Measurements from ENCODE around the gene MAP4K2. TPM values are rescaled to one million over a fixed set of nuclear protein-coding genes. Genes with fewer than 3 reads are reported as not detected.
A peak's percentile ranks its signal among the peaks of the same experiment; 100 is the strongest.

Gene MAP4K2
- total and polyA plus RNA-seq, 2 donors from 2014 or later, result 12.5 to 15.4 TPM

- H3K9ac ChIP-seq (ENCODE audit: low read length in 3 of 3), result peak overlapping the region; percentile 74 to 93 (median 88)
- peak overlapping the region in 1 of 2 donors; percentile 59 for H3K27ac ChIP-seq (ENCODE audit: low read depth in 2 of 2, low read length in 2 of 2)
- H3K9me3 ChIP-seq (ENCODE audit: control insufficient read depth in 2 of 3, insufficient read depth in 1 of 3, low read length in 3 of 3), result no peaks in the 10 kb centered on the region
- H3K27me3 ChIP-seq (ENCODE audit: control insufficient read depth, insufficient read depth, low read length), result no peaks in the 10 kb centered on the region
- TF ChIP-seq CTCF (IDR thresholded peaks at IDR 0.05; ENCODE audit: borderline replicate concordance, extremely low read depth, insufficient read depth), result no peak
- intact Hi-C loops (cut with DNase I), result no loop called here
- H3K4me3 ChIP-seq (ENCODE audit: low read length in 3 of 3), result peak overlapping the region; percentile 88 to 99 (median 96)
- no peak for FAIRE-seq
- DNase-seq, result peak in 2 of 5 donors; percentile 22
- peaks cover 28 to 47% (median 42%) of the 10 kb centered on the region in 3 donors for H3K36me3 ChIP-seq (ENCODE audit: control insufficient read depth in 2 of 3, insufficient read depth in 3 of 3, low read length in 3 of 3)
- peaks cover 6 to 27% (median 14%) of the 10 kb centered on the region in 3 donors for H3K4me1 ChIP-seq (ENCODE audit: control insufficient read depth in 2 of 3, insufficient read depth in 2 of 3, low read depth in 1 of 3, low read length in 3 of 3)
Observed at GRCh38 chr11:64776875-64777274, 26.1 kb downstream of the MAP4K2 start.

- H3K9me3 ChIP-seq (ENCODE audit: control insufficient read depth in 2 of 3, insufficient read depth in 1 of 3, low read length in 3 of 3), result no peaks in the 10 kb centered on the region
- no peak for FAIRE-seq
- intact Hi-C loops (cut with DNase I), result no loop called here
- peak overlapping the region in 1 of 3 donors; percentile 88 for H3K9ac ChIP-seq (ENCODE audit: low read length in 3 of 3)
- H3K36me3 ChIP-seq (ENCODE audit: control insufficient read depth in 2 of 3, insufficient read depth in 3 of 3, low read length in 3 of 3), result peaks cover 28 to 51% (median 45%) of the 10 kb centered on the region in 3 donors
- H3K27me3 ChIP-seq (ENCODE audit: control insufficient read depth, insufficient read depth, low read length), result no peaks in the 10 kb centered on the region
- H3K27ac ChIP-seq (ENCODE audit: low read depth in 2 of 2, low read length in 2 of 2), result no peak overlapping the region
- peak overlapping the region in 2 of 3 donors; percentile 88 to 99 for H3K4me3 ChIP-seq (ENCODE audit: low read length in 3 of 3)
- no peak for DNase-seq
- peaks cover 6 to 27% (median 14%) of the 10 kb centered on the region in 3 donors for H3K4me1 ChIP-seq (ENCODE audit: control insufficient read depth in 2 of 3, insufficient read depth in 2 of 3, low read depth in 1 of 3, low read length in 3 of 3)
- no peak for TF ChIP-seq CTCF (IDR thresholded peaks at IDR 0.05; ENCODE audit: borderline replicate concordance, extremely low read depth, insufficient read depth)
Observed at GRCh38 chr11:64776425-64776824, 26.6 kb downstream of the MAP4K2 start.

DNA sequence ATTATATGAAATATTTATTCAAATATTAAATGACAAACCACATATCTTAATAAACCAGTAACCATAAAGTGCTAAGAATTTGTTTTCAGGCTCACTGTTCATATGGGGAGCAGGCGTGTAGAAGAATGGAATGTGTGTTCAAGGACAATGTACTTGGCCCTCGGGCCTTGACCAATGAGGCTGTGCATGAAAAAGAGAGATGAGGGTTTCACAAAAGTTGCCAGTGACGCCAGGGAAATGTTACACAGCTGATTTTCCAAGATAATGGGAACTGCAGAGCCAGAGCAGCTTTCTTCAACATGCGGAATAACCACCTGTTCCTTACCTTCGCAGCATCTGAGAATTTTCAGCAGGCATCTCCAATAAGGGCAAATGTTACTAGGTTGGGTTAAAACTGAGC, 28.9 kb downstream of the MAP4K2 start:
- Histone ChIP-seq H3K4me3 (ENCODE audit: low read length in 3 of 3) (no peak overlapping the region), H3K4me1 (ENCODE audit: control insufficient read depth in 2 of 3, insufficient read depth in 2 of 3, low read depth in 1 of 3, low read length in 3 of 3) (peaks cover 6 to 27% (median 14%) of the 10 kb centered on the region in 3 donors), H3K9me3 (ENCODE audit: control insufficient read depth in 2 of 3, insufficient read depth in 1 of 3, low read length in 3 of 3) (no peaks in the 10 kb centered on the region), H3K36me3 (ENCODE audit: control insufficient read depth in 2 of 3, insufficient read depth in 3 of 3, low read length in 3 of 3) (peaks cover 44 to 74% (median 66%) of the 10 kb centered on the region in 3 donors), H3K27me3 (ENCODE audit: control insufficient read depth, insufficient read depth, low read length) (no peaks in the 10 kb centered on the region), H3K27ac (ENCODE audit: low read depth in 2 of 2, low read length in 2 of 2) (no peak overlapping the region), H3K9ac (ENCODE audit: low read length in 3 of 3) (no peak overlapping the region)
- TF ChIP-seq CTCF (IDR thresholded peaks at IDR 0.05; ENCODE audit: borderline replicate concordance, extremely low read depth, insufficient read depth), result no peak
- DNase-seq (peak in 1 of 5 donors; percentile 13), FAIRE-seq (no peak)
- intact Hi-C loops (cut with DNase I), result no loop called here

Measured in kidney (tissue), 14 donors.